Endodermal cell (in vitro differentiated cells): Measurements from ENCODE around the gene OBP2A. TPM values are rescaled to one million over a fixed set of nuclear protein-coding genes. Genes with fewer than 3 reads are reported as not detected.

Experiments used
- DNase-seq: peaks from one replicate; pipeline ENCODE4 v3.0.0-alpha.2; 2017
- H3K27ac ChIP-seq: 2 replicates; pipeline ENCODE4 v1.5.1; 2013; ENCODE audit warnings: mild to moderate bottlenecking, low read depth, low read length, moderate library complexity
- H3K27me3 ChIP-seq: 2 replicates; pipeline ENCODE4 v1.6.1; 2013; ENCODE audit warnings: mild to moderate bottlenecking, low read length, moderate library complexity; ENCODE audit not compliant: insufficient read depth, control insufficient read depth, poor library complexity, severe bottlenecking
- H3K36me3 ChIP-seq: 2 replicates; pipeline ENCODE4 v1.7.0; 2013; ENCODE audit warnings: mild to moderate bottlenecking, low read length, moderate library complexity; ENCODE audit not compliant: control insufficient read depth, insufficient read depth
- H3K4me1 ChIP-seq: one replicate; pipeline ENCODE4 v1.7.0; 2013; ENCODE audit warnings: low read length; ENCODE audit not compliant: control insufficient read depth, insufficient read depth
- H3K4me3 ChIP-seq: 2 replicates; pipeline ENCODE4 v1.5.1; 2013; ENCODE audit warnings: mild to moderate bottlenecking, low read length, moderate library complexity
- H3K9ac ChIP-seq: 2 replicates; pipeline ENCODE4 v1.6.1; 2013; ENCODE audit warnings: mild to moderate bottlenecking, low read length, moderate library complexity; ENCODE audit not compliant: poor library complexity, severe bottlenecking; ENCODE audit errors: extremely low read depth
- H3K9me3 ChIP-seq: 2 replicates; pipeline ENCODE4 v1.6.1; 2013; ENCODE audit warnings: mild to moderate bottlenecking, low read length, moderate library complexity; ENCODE audit not compliant: control insufficient read depth
- H3K27ac Mint-ChIP-seq: 2 replicates; pipeline ENCODE4 v1.8.0; 2020; ENCODE audit warnings: mixed read lengths
- H3K27me3 Mint-ChIP-seq: 2 replicates; pipeline ENCODE4 v1.8.0; 2021; ENCODE audit warnings: mild to moderate bottlenecking, mixed read lengths; ENCODE audit not compliant: insufficient read depth
- H3K36me3 Mint-ChIP-seq: 2 replicates; pipeline ENCODE4 v1.8.0; 2020; ENCODE audit warnings: low read depth, mixed read lengths
- H3K4me1 Mint-ChIP-seq: 2 replicates; pipeline ENCODE4 v1.8.0; 2020; ENCODE audit warnings: mixed read lengths
- H3K4me3 Mint-ChIP-seq: 2 replicates; pipeline ENCODE4 v1.8.0; 2020; ENCODE audit warnings: mild to moderate bottlenecking, moderate library complexity, mixed read lengths
- H3K9me3 Mint-ChIP-seq: 2 replicates; pipeline ENCODE4 v1.8.0; 2020; ENCODE audit warnings: mild to moderate bottlenecking, mixed read lengths
- CTCF ChIP-seq: fragments of 200-600 bp; sonication (generic); conservative IDR thresholded peaks from 2 replicates; pipeline ENCODE4 v1.5.0; 2021; ENCODE audit warnings: antibody characterized with exemption, mild to moderate bottlenecking
- WGBS, 2 experiments: methylation state at CpG; one replicate each; pipeline versions ENCODE4 v1.1.5 to v1.1.7; 2013; ENCODE audit warnings: missing lambda C conversion rate in 2 of 2, mixed read lengths in 1 of 2; ENCODE audit not compliant: insufficient coverage in 1 of 2, insufficient read length in 1 of 2; 5-methylcytosine and 5-hydroxymethylcytosine counted together
- total RNA-seq, 2 donors: library from RNA; stranded (reverse); fragmentation: NEBNext Ultra II Directional in 1 of 2; extraction: Animal tissue kit (Norgen Biotek cat#: 25700) in 1 of 2; gene quantifications; 2 replicates in 1 of 2; 3 replicates in 1 of 2; pipeline ENCODE4 v1.2.1, GENCODE V29; 2021

OBP2A gene
- total RNA-seq, 2 donors from 2014 or later, result not detected

- Mint-ChIP-seq H3K4me1 (no peaks in the 10 kb centered on the region), H3K9me3 (no peaks in the 10 kb centered on the region), H3K27me3 (no peaks in the 10 kb centered on the region), H3K4me3 (no peak overlapping the region), H3K27ac (no peak overlapping the region), H3K36me3 (no peaks in the 10 kb centered on the region)
- 92 to 96% methylated on average over 10 to 20 of the region's 20 CpGs for WGBS, 2 experiments
- Histone ChIP-seq H3K9me3 (no peaks in the 10 kb centered on the region), H3K4me3 (no peak overlapping the region), H3K9ac (no peak overlapping the region), H3K27me3 (no peaks in the 10 kb centered on the region), H3K4me1 (no peaks in the 10 kb centered on the region), H3K27ac (no peak overlapping the region), H3K36me3 (no peaks in the 10 kb centered on the region)
- no peak for DNase-seq
- no peak for TF ChIP-seq CTCF
These were observed 43.1 kb downstream of the OBP2A start for GRCh38 chr9:135588886-135589595.

GRCh38 chr9:135589596-135590485, 43.9 kb downstream of the OBP2A start:
- DNase-seq, result no peak
- Histone ChIP-seq H3K27ac (no peak overlapping the region), H3K36me3 (no peaks in the 10 kb centered on the region), H3K9ac (no peak overlapping the region), H3K27me3 (no peaks in the 10 kb centered on the region), H3K4me1 (no peaks in the 10 kb centered on the region), H3K9me3 (peaks cover 4% of the 10 kb centered on the region), H3K4me3 (no peak overlapping the region)
- TF ChIP-seq CTCF, result no peak
- H3K9me3 Mint-ChIP-seq, result peaks cover 5% of the 10 kb centered on the region
- H3K4me1 Mint-ChIP-seq, result no peaks in the 10 kb centered on the region
- no peak overlapping the region for H3K27ac Mint-ChIP-seq
- 82 to 87% methylated on average over 8 to 15 of the region's 15 CpGs for WGBS, 2 experiments
- H3K36me3 Mint-ChIP-seq, result no peaks in the 10 kb centered on the region
- H3K27me3 Mint-ChIP-seq, result no peaks in the 10 kb centered on the region
- H3K4me3 Mint-ChIP-seq, result no peak overlapping the region

- H3K9me3 Mint-ChIP-seq, result peaks cover 11% of the 10 kb centered on the region
- peaks cover 4% of the 10 kb centered on the region for H3K9me3 ChIP-seq
- WGBS, 2 experiments, result 86 to 92% methylated on average over 15 to 25 of the region's 25 CpGs
- H3K27ac Mint-ChIP-seq, result no peak overlapping the region
- no peak overlapping the region for H3K4me3 ChIP-seq
- H3K4me1 ChIP-seq, result no peaks in the 10 kb centered on the region
- no peaks in the 10 kb centered on the region for H3K27me3 ChIP-seq
- H3K4me1 Mint-ChIP-seq, result no peaks in the 10 kb centered on the region
- no peaks in the 10 kb centered on the region for H3K36me3 Mint-ChIP-seq
- no peak for DNase-seq
- no peak for TF ChIP-seq CTCF
- no peak overlapping the region for H3K27ac ChIP-seq
- H3K4me3 Mint-ChIP-seq, result no peak overlapping the region
- no peaks in the 10 kb centered on the region for H3K27me3 Mint-ChIP-seq
- no peak overlapping the region for H3K9ac ChIP-seq
- no peaks in the 10 kb centered on the region for H3K36me3 ChIP-seq
These were observed 44.7 kb downstream of the OBP2A start for GRCh38 chr9:135590486-135591079.
